T-helper 1 cell (primary cell): ENCODE measurements around the gene ERN2.
A peak's percentile ranks its signal among the peaks of the same experiment; 100 is the strongest.

Experiments
- DNase-seq, 5 donors: peaks; one replicate each; pipeline ENCODE4 v3.0.0-alpha.2; 2012 to 2020

The ERN2 gene

DNA sequence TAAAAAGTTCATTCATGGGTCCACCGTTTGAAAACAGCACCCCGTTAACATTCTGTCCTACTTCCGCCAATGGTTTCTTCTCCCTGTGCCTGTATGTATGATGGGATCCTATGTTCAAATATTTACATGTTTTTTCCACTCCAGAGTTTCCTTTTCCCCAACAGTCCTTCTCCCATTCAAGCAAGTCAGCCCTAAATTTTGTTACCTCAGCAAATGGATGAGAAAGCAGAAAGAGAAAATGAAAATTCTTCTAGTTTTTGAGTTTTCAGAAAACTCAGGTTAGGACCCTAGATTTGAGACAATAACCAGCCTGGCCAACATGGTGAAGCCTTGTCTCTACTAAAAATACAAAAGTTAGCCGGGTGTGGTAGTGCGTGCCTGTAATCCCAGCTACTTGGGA, 3.5 kb upstream of the ERN2 start:
- no peak for DNase-seq

DNA sequence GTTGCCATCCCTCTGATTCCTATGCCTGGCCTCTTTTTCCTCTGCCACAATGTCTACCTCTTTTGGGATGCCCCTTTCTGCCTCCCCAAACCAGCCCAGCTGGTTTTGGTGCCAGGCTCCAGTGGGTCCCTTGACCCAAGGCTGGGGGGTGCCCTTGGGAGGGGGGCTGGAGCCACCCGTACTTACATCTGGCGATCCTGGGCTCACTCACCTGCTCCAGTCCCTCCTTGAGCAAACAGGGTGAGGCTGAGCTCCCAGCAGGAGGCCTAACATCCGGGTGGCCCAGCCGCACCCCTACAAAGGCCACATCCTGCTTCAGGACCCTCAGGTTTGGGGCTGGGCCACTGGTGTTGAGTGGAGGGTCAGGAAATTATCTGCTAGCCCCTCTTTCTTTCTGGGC, 1.2 kb downstream of the ERN2 start:
- DNase-seq = no peak

DNA sequence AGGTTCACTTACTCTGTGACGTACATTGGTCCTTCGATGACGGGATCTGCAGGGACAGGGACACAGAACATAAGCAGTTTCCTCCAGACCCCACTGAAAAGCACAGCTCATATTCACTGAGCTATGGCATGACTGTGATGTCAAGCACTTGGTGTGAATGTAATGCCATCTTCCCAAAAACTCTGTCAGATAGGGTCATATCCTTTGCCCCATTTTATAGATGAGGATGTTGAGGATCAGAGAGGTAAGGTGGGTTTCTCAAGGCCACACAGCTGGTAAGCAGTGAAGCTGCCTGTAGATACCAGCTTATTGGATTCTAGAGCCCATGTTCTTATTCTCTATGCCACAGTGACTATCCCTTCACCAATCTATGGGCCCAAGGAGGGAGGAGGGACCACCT, 2.5 kb downstream of the ERN2 start:
- no peak for DNase-seq

DNA sequence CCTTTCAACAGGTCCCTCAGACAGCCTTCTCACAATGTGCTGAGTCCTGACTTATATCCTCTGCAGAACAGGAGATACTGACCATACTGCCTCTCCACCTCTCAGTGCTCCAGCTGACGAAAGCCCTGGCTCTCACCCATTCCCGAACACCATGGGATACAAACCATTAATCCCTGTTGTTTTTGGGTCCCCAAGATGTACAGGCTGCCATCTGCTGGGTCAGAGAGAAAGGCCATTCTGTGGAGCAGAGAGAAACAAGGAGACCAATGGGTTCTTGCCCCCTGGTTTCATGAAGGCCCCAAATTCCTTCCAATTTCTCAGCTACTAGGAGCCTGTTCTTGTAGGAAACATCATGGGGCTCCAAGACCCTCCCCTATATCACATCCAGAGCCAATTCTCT, 3.0 kb downstream of the ERN2 start:
- no peak for DNase-seq

DNA sequence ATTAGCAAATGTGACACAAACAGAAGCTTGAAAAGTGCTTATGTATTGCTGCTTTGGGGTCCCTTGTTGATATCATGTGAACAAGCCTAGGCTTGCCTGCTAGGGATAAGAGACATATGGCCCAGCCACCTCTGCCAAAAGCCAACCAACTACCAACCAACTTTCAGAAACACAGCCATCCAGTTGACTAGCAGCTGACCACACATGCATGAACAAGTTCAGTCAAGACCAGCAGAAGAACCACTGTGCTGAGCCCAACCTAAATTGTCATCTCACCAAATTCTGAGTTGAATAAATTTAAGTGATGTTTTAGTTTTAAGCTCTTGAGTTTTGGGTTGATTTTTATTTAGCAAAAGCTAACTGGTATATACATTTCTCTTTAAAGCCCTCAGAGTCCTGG, 3.5 kb downstream of the ERN2 start:
- DNase-seq = no peak

DNA sequence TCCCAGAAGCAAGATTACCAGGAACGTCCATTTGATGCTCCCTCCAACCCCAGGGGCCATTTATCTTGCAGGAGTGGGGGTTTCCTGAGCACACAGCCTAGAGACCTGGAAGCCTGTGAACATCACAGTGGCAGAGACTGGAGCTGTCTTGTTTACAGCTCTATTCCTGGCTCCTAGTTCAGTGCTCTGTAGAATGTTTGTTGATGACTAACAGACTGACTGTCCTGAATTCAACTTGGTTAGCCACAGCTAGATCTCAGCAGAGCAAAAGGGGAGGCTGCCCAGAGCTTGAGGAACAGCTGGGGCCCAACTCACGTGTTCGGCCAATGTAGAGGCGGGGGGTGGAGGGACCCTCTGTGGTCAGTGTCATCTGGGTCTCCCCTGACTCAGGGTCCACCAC, 6.6 kb downstream of the ERN2 start:
- no peak for DNase-seq

DNA sequence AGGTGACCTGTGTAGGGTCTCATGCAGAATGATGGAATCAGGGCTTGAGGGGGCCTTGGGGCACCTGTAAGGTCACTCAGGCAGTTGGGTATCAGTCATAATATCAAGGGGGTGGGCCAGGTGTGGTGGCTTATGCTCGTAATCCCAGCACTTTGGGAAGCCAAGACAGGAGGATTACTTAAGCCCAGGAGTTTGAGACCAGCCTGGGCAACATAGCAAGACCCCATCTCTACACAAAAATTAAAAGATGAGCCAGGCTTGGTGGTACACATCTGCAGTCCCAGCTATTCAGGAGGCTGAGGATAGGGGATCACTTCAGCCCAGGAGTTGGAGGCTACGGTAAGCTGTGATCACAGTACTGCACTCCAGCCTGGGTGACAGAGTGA, 7.5 kb downstream of the ERN2 start:
- no peak for DNase-seq

DNA sequence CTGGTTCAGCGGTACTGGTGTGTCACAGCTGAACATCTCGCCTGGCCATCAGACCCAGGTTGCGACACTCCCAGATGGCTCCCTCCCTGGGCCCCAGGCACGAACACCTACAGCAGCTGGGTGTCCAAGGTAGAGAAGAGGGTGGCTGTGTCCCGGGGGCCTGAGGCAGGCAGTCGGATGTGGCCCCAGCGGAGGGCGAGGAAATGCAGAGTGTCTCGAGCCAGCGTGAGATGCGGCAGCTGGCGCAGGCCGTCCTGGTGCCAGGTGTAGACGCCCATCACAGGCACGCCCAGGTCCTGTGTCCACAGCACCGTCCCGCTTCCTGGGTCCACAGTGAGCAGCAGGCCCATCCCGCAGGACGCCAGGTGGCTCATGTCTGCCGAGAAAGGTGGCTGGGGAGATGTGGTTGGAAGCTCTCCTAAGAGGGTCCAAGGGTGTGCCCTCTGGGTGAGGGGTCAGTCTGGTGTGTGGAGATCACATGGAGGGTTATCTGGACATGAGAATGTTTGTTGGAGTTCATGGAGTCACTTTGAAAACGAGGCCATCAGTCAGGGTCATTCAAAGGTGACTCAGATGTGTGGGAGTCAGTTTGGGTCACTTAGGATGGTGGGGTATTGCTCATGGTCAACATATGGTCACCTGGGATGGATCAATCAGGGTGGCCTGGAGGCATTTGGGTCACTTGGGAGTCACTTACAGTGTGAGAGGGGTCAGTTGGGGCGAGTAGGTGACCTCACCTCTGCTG, 8.1 kb downstream of the ERN2 start:
- DNase-seq = no peak

DNA sequence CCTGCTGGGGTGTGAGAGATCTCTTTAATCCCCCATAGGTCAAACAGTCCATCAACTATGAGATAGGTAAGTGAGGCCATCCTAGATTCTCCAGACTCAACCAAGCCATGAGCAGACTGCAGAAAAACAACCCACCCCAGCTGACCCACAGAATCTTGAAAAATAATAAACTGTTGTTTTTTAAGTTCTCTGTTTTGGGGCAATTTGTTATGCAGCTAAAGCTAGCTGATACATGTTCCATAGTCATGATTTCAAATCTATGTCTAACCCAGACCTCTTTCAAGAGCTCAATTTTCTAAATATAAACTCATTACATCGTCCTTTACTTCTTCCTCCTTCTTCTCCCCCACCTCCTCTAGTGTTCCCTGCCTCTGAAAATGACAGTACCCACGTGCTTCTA, 10.1 kb downstream of the ERN2 start:
- no peak for DNase-seq

DNA sequence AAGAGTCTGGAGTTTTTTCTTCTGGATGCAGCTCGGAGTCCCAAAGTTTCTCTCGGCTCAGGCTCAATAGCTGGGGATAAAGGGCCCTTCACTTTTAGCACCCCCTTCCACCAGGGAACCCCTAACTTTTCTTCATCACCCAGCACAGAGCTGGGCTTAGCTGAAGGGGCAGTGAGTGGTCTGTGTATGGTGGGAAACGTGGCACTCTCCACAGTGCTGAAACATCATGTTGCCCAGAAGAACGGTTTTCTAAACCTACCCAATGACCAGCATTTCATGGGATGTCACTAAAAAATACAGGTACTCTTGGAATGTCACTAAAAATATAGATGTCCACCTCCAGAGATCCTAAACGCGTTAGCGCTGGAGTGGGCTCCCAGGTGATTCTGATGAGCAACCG, 12.0 kb downstream of the ERN2 start:
- no peak for DNase-seq

DNA sequence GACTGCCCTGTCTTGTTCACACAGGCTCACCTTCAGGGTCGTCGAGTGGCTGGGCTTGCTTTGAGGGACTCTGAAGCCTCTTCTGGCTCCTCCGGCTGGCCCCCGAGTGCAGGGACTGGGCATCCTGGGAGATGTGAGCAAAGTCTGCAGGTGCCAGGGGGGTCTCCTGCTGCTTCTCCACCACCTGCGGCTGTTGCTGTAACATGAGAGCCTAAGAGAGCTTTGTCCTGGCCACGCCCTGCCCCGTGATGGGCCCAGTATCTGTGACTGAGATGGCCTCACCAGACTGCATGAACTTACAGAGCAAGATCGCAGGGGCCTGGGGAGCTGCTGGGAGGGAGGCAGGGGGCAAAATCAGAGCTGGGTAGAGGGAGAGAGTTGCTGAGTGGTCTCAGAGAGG, 12.5 kb downstream of the ERN2 start:
- DNase-seq = no peak

DNA sequence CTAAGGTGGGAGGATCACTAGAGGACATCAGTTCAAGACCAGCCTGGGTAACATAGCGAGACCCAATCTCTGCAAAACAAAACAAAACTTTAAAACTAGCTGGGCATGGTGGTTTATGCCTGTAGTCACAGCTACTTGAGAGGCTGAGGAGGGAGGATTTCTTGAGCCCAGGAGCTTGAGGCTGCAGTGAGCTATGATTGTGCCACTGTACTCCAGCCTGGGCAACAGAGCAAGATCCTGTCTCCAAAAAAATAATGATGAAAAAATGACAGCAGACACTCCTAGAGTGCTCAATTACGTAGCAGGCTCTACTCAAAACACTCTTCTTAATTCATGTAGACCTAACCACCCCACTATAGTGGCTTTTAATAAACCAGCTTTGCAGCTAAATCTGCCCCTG, 12.9 kb downstream of the ERN2 start:
- no peak for DNase-seq

DNA sequence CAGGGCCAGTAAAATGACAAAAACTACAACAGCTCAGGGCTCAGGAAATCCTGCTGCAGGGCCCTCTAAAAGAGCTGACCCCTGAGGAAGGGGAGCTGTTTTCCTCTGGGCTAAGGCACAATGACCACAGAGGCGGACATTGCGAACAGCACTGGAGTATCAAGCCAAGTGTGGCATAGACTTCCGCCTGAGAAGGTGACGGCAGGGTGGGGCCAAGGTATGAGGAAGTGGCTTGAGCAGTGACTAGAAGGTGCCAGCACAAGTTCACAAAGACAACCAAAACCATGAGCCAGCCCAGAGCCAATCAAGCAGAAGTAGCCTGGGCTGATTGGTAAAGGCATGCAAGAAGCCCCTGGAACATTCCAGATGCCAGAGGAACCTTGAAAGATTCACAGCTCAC, 13.9 kb downstream of the ERN2 start:
- peak in 1 of 5 donors; percentile 9 for DNase-seq

DNA sequence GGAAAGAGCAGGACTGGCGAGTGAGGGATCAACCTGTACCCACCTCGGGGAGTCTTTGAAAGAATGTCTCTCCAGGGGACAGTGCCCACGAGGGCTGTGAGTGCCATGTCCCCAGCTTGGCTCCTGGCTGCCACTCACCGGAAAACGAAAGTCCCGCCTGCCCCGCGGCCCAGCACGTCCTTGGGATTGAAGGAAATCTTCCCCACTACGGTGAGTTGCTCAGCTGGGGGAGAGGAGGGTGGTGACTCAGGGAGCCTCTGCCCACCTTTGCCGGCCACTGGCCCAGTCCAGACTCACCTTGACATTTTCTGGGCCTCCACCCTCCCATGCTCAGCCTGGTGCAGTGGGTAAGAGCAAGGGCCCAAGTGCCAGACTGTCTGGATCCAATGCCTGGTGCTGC, 17.3 kb downstream of the ERN2 start:
- no peak for DNase-seq

DNA sequence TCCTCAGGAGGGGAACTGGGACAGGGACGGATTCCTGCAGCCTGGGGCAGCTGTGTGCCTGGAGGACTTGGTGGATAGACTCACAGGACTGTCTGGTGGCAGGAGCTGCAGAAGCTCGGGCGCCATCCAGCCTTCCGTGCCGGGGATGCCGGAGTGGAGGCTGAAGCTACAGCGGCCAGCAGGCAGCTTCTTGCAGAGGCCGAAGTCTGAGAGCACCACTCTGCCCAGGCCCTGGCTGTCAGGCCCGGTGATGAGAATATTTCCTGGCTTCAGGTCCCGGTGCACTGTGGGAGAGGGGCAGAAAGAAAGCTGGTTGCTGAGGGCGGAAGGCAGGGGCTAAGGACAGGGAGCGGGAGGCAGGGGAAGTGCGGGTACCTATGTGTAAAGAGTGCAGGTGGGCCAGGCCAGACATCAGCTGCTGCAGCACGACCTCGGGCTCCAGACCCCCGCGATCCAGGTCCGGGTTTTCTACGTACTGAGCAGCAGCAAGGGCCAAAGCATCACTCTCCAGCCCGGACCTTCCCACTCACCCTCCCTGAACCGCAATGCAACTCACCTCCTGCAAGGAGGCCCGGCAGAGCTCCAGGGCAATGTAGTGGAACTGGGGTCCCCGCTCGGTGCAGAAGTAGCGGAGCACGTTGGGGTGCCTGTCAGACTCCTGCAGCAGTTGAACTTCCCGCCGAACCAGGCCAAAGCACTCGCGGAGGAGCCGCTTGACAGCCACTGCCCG, 18.2 kb downstream of the ERN2 start:
- no peak for DNase-seq

DNA sequence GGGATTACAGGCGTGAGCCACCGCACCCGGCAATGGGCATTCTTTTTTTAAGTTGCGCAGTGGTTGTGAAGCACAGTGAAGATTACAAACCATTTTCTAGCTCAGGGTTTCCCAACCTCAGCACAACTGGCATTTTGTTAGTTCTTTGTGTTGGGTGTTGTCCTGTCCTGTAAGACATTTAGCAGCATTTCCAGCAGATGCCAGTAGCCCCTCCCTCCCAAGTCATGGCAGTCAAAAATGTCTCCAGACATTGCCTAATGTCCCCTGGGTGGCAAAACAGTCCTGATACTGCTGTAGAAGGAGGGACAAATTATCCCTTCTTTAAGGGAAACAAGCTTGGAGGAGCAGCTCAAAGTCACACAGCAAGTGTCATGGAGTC, 18.8 kb downstream of the ERN2 start:
- no peak for DNase-seq

DNA sequence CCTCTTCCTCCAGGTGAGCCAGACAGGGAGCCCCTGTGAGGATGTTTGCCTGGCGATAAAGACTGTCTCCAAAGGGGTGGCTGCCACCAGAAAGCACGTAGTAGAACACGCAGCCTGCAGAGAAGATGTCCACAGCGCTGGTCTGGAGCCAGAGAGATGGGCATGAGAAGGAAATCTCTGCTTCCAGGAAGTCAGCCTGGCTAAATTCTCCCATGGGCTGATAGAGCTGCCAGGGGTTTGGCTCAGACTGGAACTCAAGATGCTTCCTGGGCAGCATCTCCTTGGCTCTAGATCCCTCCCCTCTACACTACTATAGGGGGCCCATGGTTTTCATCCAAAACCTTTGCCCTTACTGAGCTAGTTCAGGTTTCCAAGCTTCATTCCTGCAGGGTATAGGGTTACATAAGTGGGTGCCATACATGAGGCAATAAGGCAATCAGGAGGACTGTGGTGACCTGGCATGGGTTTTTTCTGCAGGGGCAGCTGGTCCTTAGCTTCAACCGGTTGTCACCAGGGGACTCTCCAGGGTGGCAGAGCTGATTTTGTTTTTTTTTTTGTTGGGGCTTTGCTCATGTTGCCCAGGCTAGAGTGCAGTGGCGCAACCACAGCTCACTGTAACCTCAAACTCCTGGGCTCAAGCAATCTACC, 20.7 kb downstream of the ERN2 start:
- no peak for DNase-seq

DNA sequence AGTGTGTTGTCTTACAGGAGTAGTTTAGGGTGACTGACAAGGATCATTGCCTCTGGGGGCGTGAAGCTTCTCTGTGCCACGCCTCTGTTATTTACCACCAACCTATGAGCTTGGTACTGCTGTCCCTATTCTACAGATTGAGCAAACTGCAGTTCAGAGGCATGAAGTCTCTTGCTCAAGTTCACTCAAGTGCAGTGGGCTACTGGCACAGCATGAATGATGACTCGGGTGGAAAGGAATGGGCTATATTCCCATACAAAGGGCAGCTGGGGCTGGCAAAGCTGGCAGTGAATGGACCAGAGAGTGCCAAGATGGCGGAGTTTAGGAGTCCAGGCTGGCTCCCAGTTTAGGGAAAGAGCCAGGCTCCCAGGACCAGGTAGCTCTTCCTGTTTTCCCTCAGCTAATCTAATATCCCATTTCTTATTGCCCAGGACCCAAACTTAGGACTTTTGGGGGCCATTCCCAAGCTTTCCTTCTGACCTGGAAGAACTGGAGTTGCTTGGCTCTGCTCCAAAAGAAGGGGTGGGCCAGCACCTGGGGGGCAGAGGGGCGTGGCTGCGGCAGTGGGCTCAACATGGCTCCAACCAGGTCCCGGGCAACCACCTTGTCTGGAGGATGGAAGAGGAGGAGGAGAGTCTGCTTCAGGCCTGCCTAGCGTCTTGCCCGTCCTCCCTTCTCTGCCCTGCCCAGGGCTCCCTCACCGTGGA, 21.4 kb downstream of the ERN2 start:
- no peak for DNase-seq

DNA sequence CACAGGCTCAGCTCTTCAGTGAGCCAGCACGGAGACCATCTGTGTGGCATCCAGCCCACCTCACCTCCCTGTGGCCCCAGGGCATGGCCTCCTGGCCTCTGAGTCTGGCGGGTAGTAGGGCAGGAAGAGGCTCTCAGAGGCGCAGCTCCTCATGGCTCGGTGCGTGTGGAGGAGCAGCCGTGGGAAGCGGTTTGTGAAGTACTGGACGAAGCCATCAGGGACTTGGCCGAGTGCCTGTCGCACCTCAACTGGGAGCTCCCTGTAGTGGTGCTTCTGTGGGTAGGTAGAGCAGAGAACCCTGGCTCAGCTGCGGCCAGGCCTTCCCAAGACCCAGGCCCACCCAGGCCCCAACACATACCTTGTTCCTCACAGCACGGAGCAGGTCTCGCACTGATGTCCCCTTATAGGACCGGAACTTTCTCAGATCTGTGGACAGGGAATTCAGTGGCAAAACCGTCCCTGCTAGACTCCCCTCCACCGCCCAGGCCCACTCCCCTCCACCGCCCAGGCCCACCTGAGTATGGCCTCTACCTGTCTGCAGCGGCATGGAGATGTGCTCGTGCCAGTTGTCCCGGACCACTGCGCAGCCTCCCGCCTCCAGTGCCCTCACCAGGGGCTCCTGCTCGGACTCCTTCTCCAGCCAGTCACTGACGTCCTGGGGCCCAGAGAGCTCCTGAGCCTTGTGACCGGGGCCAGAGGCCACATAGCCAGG, 22.1 kb downstream of the ERN2 start:
- DNase-seq = no peak

DNA sequence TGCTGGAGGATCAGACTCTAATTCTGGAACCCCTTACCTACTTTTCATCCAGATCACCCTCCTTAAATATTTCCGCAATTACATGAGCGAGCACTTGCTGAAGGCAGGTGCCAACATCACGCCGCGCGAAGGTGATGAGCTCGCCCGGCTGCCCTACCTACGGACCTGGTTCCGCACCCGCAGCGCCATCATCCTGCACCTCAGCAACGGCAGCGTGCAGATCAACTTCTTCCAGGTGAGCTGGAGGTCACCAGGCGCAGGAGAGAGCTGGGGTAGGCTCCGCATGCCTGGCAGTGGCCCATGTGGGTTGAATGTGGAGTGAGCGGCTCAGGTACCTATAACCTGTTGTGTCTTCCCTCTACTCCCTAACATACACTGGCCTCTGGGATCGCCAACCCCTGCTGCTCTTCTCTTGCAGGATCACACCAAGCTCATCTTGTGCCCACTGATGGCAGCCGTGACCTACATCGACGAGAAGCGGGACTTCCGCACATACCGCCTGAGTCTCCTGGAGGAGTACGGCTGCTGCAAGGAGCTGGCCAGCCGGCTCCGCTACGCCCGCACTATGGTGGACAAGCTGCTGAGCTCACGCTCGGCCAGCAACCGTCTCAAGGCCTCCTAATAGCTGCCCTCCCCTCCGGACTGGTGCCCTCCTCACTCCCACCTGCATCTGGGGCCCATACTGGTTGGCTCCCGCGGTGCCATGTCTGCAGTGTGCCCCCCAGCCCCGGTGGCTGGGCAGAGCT, 23.4 kb downstream of the ERN2 start:
- no peak for DNase-seq

DNA sequence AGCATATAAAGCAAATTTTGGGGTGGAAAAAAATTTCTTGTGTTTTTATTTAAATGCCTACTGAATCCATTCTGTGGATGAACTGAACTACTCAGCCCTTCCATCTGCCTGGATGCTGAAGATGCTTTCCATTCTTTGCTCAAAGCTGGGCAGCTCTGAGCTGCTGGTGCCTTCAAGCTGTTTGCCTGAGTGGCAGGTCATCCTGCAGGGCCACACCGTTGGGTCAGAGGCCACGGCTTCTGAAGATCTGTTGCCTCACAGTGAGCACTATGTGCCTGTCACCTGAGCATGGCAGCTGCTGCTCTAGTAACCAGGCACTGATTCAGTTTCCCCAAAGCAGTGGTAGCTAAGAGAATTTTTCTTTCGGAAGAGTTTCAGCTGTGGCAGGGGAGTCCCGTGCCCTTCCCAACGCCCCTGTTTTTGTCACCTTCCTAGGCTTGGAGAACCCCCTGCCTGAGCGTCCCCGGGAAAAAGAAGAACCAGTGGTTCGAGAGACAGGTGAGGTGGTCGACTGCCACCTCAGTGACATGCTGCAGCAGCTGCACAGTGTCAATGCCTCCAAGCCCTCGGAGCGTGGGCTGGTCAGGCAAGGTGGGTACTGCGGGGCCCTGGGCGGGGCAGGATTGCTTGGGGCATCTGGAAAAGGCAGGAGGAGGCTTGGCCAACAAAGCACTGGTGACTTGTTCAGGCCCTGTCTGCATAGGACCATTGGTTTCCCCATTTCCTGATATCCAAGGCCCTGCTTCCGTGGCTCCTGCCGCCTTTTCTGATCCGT, 25.8 kb downstream of the ERN2 start:
- DNase-seq = no peak
